SU-DHL-6 (cell line): Measurements from ENCODE around the gene OR10G3.

ENCODE experiments used
- H2AFZ ChIP-seq: fragments of 200-600 bp; sonication (generic); 2 replicates; pipeline ENCODE4 v1.6.1; 2014; ENCODE audit warnings: low read depth, mild to moderate bottlenecking, moderate library complexity, mixed read lengths, antibody characterized with exemption, low read length; ENCODE audit not compliant: severe bottlenecking
- H3F3A ChIP-seq: fragments of 200-600 bp; shearing (Covaris generic); 2 replicates; pipeline ENCODE4 v1.6.0; 2016; ENCODE audit warnings: antibody characterized with exemption, mild to moderate bottlenecking; ENCODE audit not compliant: insufficient read depth
- H3K27ac ChIP-seq: fragments of 200-600 bp; sonication (generic); 2 replicates; pipeline ENCODE4 v1.5.1; 2016; ENCODE audit warnings: low read depth, mild to moderate bottlenecking, low read length, moderate library complexity, mixed read lengths
- H3K27me3 ChIP-seq: fragments of 200-600 bp; sonication (generic), shearing (Covaris generic); 2 replicates; pipeline ENCODE4 v1.6.0; 2014; ENCODE audit warnings: mild to moderate bottlenecking, low read length
- H3K36me3 ChIP-seq: fragments of 200-600 bp; sonication (generic); 2 replicates; pipeline ENCODE4 v1.6.1; 2014; ENCODE audit warnings: mild to moderate bottlenecking, low read length, mixed read lengths
- H3K4me2 ChIP-seq: fragments of 300-600, 200-600 bp; shearing (Covaris generic), sonication (generic); 2 replicates; pipeline ENCODE4 v1.6.0; 2014; ENCODE audit warnings: low read length, low read depth, mild to moderate bottlenecking; ENCODE audit not compliant: poor library complexity, severe bottlenecking
- H3K4me3 ChIP-seq: fragments of 200-600 bp; sonication (generic); 2 replicates; pipeline ENCODE4 v1.5.1; 2014; ENCODE audit warnings: antibody characterized with exemption, low read length, mild to moderate bottlenecking, mixed read lengths; ENCODE audit not compliant: insufficient read depth, poor library complexity, severe bottlenecking
- H3K79me2 ChIP-seq: fragments of 200-600 bp; sonication (generic); 2 replicates; pipeline ENCODE4 v1.6.1; 2014; ENCODE audit warnings: mild to moderate bottlenecking, low read length, moderate library complexity; ENCODE audit not compliant: insufficient read depth
- H3K9ac ChIP-seq: fragments of 200-600 bp; sonication (generic); 2 replicates; pipeline ENCODE4 v1.7.0; 2014; ENCODE audit warnings: mild to moderate bottlenecking, low read length
- H3K9me2 ChIP-seq: fragments of 200-600 bp; sonication (generic); replicated peaks from 2 replicates; pipeline ENCODE4 v1.6.1; 2014; ENCODE audit warnings: low read length; ENCODE audit not compliant: insufficient read depth
- H3K9me3 ChIP-seq: fragments of 200-600 bp; sonication (generic); 2 replicates; pipeline ENCODE4 v1.6.1; 2014; ENCODE audit warnings: low read length, mixed read lengths; ENCODE audit not compliant: insufficient read depth
- H4K20me1 ChIP-seq: fragments of 200-600 bp; sonication (generic); 2 replicates; pipeline ENCODE4 v1.6.1; 2014; ENCODE audit warnings: low read depth, mild to moderate bottlenecking, antibody characterized with exemption, low read length, moderate library complexity, mixed read lengths
- CTCF ChIP-seq: fragments of 200-600 bp; sonication (generic); IDR thresholded peaks from one replicate; pipeline ENCODE4 v1.5.1; 2017; ENCODE audit warnings: antibody characterized with exemption, mild to moderate bottlenecking, low read length, moderate library complexity; ENCODE audit not compliant: insufficient read depth, poor library complexity, severe bottlenecking
- EZH2phosphoT487 ChIP-seq: fragments of 200-600 bp; sonication (generic), shearing (Covaris generic); conservative IDR thresholded peaks from 2 replicates; pipeline ENCODE4 v1.6.1; 2018; ENCODE audit warnings: mild to moderate bottlenecking, antibody characterized with exemption, low read length, moderate library complexity, mixed read lengths

Gene OR10G3

GRCh38 chr14:21529515-21529914 lies 50.4 kb downstream of the OR10G3 start:
- Histone ChIP-seq H3K4me2 (no peak overlapping the region), H3K36me3 (no peaks in the 10 kb centered on the region), H3K4me3 (no peak overlapping the region)

GRCh38 chr14:21528381-21529348 lies 51.2 kb downstream of the OR10G3 start:
- H3K9ac ChIP-seq: no peak overlapping the region
- no peaks in the 10 kb centered on the region for H3K9me3 ChIP-seq
- H3K36me3 ChIP-seq: no peaks in the 10 kb centered on the region
- no peaks in the 10 kb centered on the region for H3K27me3 ChIP-seq
- H3K79me2 ChIP-seq: no peaks in the 10 kb centered on the region
- no peak overlapping the region for H3K4me3 ChIP-seq
- no peaks in the 10 kb centered on the region for H3K9me2 ChIP-seq
- H3F3A ChIP-seq: no peaks in the 10 kb centered on the region
- H3K27ac ChIP-seq: no peak overlapping the region
- H2AFZ ChIP-seq: no peak overlapping the region
- no peaks in the 10 kb centered on the region for H4K20me1 ChIP-seq
- TF ChIP-seq EZH2phosphoT487 (no peak), CTCF (no peak)
- H3K4me2 ChIP-seq: no peak overlapping the region

More at GRCh38 chr14:21529515-21529914, 50.4 kb downstream of the OR10G3 start:
- Histone ChIP-seq H3F3A (no peaks in the 10 kb centered on the region), H3K9ac (no peak overlapping the region), H3K27me3 (no peaks in the 10 kb centered on the region), H3K79me2 (no peaks in the 10 kb centered on the region), H3K9me2 (no peaks in the 10 kb centered on the region), H3K9me3 (no peaks in the 10 kb centered on the region), H4K20me1 (no peaks in the 10 kb centered on the region), H3K27ac (no peak overlapping the region), H2AFZ (no peak overlapping the region)
- TF ChIP-seq CTCF: no peak
- TF ChIP-seq EZH2phosphoT487: no peak

- Histone ChIP-seq H3K27me3 (no peaks in the 10 kb centered on the region), H4K20me1 (no peaks in the 10 kb centered on the region), H3K4me3 (no peak overlapping the region), H3K9me3 (no peaks in the 10 kb centered on the region), H2AFZ (no peak overlapping the region), H3K4me2 (no peak overlapping the region), H3F3A (no peaks in the 10 kb centered on the region), H3K9ac (no peak overlapping the region), H3K27ac (no peak overlapping the region), H3K9me2 (no peaks in the 10 kb centered on the region), H3K79me2 (no peaks in the 10 kb centered on the region), H3K36me3 (no peaks in the 10 kb centered on the region)
- TF ChIP-seq EZH2phosphoT487 (no peak), CTCF (no peak)
Observed at GRCh38 chr14:21527318-21527679, 52.6 kb downstream of the OR10G3 start.
